Fibroblast of the aortic adventitia (primary cell): ENCODE data around the gene TRAM2. TPM values are rescaled to one million over a fixed set of nuclear protein-coding genes. Genes with fewer than 3 reads are reported as not detected.

ENCODE experiments used
- DNase-seq: peaks from one replicate; pipeline ENCODE4 v3.0.0-alpha.2; 2010; ENCODE audit warnings: low read depth
- H3K4me3 ChIP-seq: 2 replicates; pipeline ENCODE4 v1.5.1; 2011; ENCODE audit warnings: low read depth, mild to moderate bottlenecking, control low read depth, low read length, moderate library complexity
- total RNA-seq: library from RNA; depleted of rRNA; stranded (reverse); fragments of >200 nt; gene quantifications from 2 replicates; pipeline ENCODE4 v1.2.3, GENCODE V29; 2012; ENCODE audit warnings: low replicate concordance
- TF ChIP-seq, protein P1 (sequence below): IDR thresholded peaks from 2 replicates; pipeline ENCODE4 v1.5.1; 2011; ENCODE audit warnings: mild to moderate bottlenecking, low read length, control low read depth, inconsistent platforms; ENCODE audit not compliant: insufficient read depth

The TRAM2 gene
- total RNA-seq, 1 donor, result 128 TPM

DNA sequence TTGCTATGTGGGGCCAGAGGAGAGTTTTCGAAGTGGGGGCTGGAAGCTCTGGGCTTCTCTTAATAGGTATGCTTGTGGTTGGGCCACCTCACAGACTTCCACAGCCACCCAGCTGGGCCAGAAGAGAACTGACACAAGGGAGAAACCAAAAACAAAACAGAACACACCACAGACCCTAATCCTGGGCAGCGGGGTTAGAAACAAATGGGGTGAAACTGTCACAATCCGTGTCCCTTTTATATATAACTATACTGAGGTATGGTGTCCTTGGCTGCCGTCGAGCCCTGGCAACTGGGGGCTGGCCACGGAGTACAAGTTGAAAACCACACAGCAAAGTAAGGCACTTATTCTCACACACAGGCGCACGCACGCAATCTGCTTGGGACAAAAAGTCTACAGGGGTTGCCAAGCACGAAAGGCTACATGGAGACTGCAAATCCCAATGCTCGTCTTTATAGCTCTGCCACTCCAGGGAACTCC lies 78.3 kb downstream of the TRAM2 start:
- no peak overlapping the region for H3K4me3 ChIP-seq
- DNase-seq, result peak; percentile 1
- TF ChIP-seq, protein P1, sequence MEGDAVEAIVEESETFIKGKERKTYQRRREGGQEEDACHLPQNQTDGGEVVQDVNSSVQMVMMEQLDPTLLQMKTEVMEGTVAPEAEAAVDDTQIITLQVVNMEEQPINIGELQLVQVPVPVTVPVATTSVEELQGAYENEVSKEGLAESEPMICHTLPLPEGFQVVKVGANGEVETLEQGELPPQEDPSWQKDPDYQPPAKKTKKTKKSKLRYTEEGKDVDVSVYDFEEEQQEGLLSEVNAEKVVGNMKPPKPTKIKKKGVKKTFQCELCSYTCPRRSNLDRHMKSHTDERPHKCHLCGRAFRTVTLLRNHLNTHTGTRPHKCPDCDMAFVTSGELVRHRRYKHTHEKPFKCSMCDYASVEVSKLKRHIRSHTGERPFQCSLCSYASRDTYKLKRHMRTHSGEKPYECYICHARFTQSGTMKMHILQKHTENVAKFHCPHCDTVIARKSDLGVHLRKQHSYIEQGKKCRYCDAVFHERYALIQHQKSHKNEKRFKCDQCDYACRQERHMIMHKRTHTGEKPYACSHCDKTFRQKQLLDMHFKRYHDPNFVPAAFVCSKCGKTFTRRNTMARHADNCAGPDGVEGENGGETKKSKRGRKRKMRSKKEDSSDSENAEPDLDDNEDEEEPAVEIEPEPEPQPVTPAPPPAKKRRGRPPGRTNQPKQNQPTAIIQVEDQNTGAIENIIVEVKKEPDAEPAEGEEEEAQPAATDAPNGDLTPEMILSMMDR, result no peak

DNA sequence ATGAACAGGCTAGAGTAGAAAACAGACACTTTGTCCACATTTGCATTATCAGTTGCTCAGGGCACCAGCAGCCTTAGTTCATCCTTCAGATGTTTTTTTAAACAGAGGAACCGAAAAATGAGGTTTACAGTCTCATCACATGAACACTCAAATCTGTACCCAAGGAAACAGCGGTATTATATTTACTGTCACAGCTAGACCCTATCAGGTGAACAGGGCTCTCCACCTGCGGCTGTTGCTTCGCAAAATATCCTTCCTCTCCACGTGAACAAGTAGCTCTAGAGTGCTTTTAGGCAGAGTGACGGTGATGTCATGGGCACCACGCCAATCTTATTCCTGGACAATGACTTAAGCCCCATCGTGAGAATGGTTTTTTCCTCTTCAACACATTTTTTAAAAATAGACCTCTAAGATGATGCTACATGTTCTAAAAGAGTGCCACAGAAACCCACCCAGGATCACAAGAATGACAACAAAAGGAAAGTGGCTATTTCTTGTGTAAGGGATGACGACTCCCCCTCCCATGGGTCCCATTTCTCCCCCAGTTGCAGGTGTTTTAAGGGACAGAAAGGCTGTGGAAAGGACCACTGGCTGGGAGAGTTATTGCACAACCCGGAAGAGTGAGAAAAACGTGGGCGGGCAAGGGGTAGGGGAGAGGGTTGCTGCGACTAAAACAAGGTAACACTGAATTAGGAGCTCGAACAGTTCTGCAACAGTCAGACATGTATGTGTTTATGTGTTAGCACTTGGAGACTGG lies 79.0 kb downstream of the TRAM2 start:
- H3K4me3 ChIP-seq, result no peak overlapping the region
- TF ChIP-seq, protein P1, result no peak
- DNase-seq, result peak; percentile 63

DNA sequence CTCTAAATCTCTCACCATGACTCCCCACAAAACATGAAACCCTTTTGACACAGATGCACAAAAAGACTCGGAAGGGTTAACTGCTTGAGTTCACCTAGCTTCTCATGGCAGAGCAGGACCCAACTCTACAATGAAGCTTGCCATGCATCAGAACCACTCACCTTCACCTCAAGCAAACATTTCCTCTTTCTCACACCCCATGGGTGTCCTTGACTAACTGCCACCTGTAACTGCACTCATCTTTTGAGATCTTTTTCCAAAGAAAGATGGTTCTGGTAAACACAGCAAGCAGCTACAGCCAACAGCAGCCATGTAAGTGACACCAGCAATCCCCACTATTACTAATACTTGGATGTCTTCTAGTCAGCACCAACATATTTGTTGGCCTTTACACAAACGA lies 80.2 kb downstream of the TRAM2 start:
- TF ChIP-seq, protein P1, result no peak
- H3K4me3 ChIP-seq, result no peak overlapping the region
- peak; percentile 11 for DNase-seq

DNA sequence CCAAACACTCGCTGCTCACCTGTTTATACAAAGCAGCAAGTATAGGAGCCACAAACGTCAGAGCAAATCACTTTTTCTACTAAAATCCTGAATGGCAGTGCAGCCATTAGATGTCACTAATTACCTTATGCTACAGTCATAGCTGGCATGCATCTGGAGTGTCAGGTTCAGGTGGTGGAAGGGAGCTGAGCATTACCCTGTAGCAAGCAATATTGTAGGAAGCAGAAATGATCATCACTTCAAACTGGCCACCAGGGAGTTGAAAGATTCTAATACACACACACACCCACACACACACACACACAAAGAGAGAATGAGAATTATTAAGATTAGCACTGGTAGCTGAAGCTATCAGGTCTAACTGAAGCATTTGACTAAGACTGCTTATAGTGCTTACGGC lies 80.9 kb downstream of the TRAM2 start:
- TF ChIP-seq, protein P1, result no peak
- H3K4me3 ChIP-seq, result no peak overlapping the region
- no peak for DNase-seq

DNA sequence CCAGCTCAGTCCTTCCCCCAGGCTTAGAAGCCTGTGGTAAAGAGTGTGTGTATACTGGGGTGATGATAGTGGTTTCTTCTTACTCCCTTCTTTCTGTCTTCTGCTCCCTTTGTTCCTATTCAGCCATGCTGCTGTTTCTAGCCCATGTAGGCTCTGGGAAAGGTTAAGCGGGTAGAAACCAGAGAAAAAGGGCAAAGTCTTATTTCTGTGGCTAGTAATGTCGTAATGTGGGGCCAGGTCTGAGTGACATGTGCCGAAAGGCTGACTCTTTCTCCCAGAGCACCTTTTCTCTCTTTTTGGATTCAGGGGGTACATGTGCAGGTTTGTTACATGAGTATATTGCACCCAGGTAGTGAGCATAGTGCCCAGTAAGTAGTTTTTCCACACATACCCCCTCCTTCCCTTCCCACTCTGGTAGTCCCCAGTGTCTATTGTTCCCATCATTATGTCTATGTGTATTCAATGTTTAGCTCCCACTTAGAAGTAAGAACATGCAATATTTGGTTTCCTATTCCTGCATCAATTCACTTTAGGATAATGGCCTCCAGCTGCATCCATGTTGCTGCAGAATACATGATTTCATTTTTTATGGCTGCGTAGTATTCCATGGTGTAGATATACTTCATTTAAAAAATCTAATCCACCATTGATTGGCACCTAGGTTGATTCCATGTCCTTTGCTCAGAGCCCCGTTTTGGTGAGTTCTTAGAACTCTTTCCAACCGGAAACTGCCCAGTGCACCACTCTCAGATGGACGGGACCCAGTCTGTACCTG lies 82.4 kb downstream of the TRAM2 start:
- TF ChIP-seq, protein P1, result no peak
- H3K4me3 ChIP-seq, result no peak overlapping the region
- peak; percentile 2 for DNase-seq

DNA sequence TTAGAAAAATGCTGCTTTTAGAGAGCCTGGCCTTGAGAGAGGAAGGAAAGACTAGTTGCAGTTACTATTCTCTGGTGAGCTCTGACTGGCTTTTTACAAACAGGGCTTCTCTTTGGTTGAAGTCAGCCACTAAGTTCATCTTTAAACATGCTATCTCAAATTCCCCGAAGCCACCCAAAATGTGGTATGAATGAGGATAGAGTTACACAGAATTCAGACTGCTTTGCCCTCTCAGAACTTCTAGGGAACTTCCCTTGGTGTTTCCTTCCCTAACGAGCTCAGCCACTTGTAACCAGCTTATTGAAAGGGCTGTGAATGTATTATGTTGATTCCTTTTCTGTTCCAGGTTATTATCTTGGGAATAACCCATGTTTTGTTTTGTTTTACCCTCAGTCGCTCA lies 83.2 kb downstream of the TRAM2 start:
- TF ChIP-seq, protein P1, result no peak
- peak; percentile 18 for DNase-seq
- no peak overlapping the region for H3K4me3 ChIP-seq
